Measurements from ENCODE around the gene CCDC185. TPM values are rescaled to one million over a fixed set of nuclear protein-coding genes. Genes with fewer than 3 reads are reported as not detected.

Gene CCDC185
- total and polyA plus RNA-seq, 2 of the 13 experiments (the other 11 are each of a cell fraction or from before 2014, with no cell fraction given) = not detected

- Histone ChIP-seq H2AFZ (ENCODE audit: low read length) (no peak overlapping the region), H3K9me3 (ENCODE audit: low read length) (no peaks in the 10 kb centered on the region), H3K4me3 (replicated peaks in 1 of 3; ENCODE audit: insufficient read depth in 1 of 3, low read depth in 2 of 3, low read length in 3 of 3) (no peak overlapping the region), H3K4me2 (ENCODE audit: low read depth, low read length) (peak overlapping the region; percentile 29; the same call in 1 of the 2 replicates), H3K4me1 (ENCODE audit: insufficient read depth, low read length) (peaks cover 32% of the 10 kb centered on the region), H3K9ac (ENCODE audit: insufficient read depth, low read depth, low read length) (no peak overlapping the region), H3K79me2 (ENCODE audit: insufficient read depth, low read length) (no peaks in the 10 kb centered on the region), H4K20me1 (ENCODE audit: insufficient read depth, low read length) (no peaks in the 10 kb centered on the region), H3K27me3 (ENCODE audit: control insufficient read depth in 1 of 2, insufficient read depth in 2 of 2, low read length in 2 of 2) (no peaks in the 10 kb centered on the region), H3K36me3 (replicated peaks in 1 of 2; ENCODE audit: control insufficient read depth in 1 of 2, insufficient read depth in 2 of 2, low read length in 2 of 2) (no peaks in the 10 kb centered on the region), H3K27ac (ENCODE audit: extremely low read length, insufficient read depth, low read length) (no peak overlapping the region)
- CTCF ChIA-PET (ENCODE audit: low intra/inter-chr PET ratio, low total read pairs) = no interaction called here
- TF ChIP-seq ZNF629 (CRISPR knock-in tag; conservative IDR thresholded peaks at IDR 0.05) (peak; percentile 64), SPEN (CRISPR knock-in tag; IDR thresholded peaks at IDR 0.05; ENCODE audit: low read depth) (no peak), TCF7 (IDR thresholded peaks at IDR 0.05; ENCODE audit: low read depth) (0 out of 2 replicates have a peak, but pooled peaks have one; percentile 13), ZNF225 (CRISPR knock-in tag; IDR thresholded peaks at IDR 0.05) (no peak), FOXJ3 (CRISPR knock-in tag; IDR thresholded peaks at IDR 0.05; ENCODE audit: borderline replicate concordance) (no peak), DNMT3B (CRISPR knock-in tag; conservative IDR thresholded peaks at IDR 0.05) (no peak), FOXA3 (CRISPR knock-in tag; IDR thresholded peaks at IDR 0.05) (0 out of 2 replicates have a peak, but pooled peaks have one; percentile 7)
- TF ChIP-seq, protein P1, sequence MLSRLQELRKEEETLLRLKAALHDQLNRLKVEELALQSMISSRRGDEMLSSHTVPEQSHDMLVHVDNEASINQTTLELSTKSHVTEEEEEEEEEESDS (CRISPR knock-in tag; IDR thresholded peaks at IDR 0.05; ENCODE audit: borderline replicate concordance) = no peak
- no TSS peak for BruUV-seq (replicated peaks)
- no peak for DNase-seq (ENCODE audit: low spot score)
- 22% methylated on average over 9 of the region's 10 CpGs for WGBS (ENCODE audit: low lambda C conversion rate)
- in situ Hi-C loops (cut with HindIII; ENCODE audit: extremely low pct_ligation_motif_present, low pct_unique_long_range_greater_than_20kb) = no loop called here
- ATAC-seq = peak; percentile 35; the same call in 1 of the 3 replicates
- POLR2A ChIA-PET = no interaction called here
- FAIRE-seq = no peak
- intact Hi-C loops (cut with micrococcal nuclease; ENCODE audit: unreplicated experiment) = loop anchor here (5.0 kb wide), 1 partner anchor 1357 kb away; no protein-coding TSS in a partner anchor
Observed at GRCh38 chr1:223419561-223419960, 26.3 kb downstream of the CCDC185 start.

DNA sequence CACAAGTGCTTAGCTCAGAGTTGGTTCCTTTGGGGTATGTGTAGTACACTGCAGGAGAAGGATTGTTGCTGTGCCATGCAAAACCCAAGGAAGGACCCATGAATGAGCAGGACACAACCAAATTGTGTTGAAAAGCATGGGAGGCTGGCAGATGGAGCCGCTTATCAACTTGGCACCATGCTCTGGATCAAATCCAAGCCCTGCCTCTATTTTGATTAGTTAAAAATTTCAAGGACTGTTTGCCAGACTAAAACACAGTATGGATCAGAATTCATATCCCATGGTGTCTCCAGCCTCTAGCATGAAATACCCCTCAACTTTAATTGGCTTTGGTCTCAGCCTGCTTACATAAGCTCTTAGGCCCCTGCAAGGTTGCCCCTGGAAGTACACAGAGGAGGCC, 27.8 kb downstream of the CCDC185 start:
- Histone ChIP-seq H3K4me1 (ENCODE audit: insufficient read depth, low read length) (peaks cover 32% of the 10 kb centered on the region), H3K9ac (ENCODE audit: insufficient read depth, low read depth, low read length) (no peak overlapping the region), H3K36me3 (replicated peaks in 1 of 2; ENCODE audit: control insufficient read depth in 1 of 2, insufficient read depth in 2 of 2, low read length in 2 of 2) (no peaks in the 10 kb centered on the region), H2AFZ (ENCODE audit: low read length) (no peak overlapping the region), H3K27me3 (ENCODE audit: control insufficient read depth in 1 of 2, insufficient read depth in 2 of 2, low read length in 2 of 2) (no peaks in the 10 kb centered on the region), H3K9me3 (ENCODE audit: low read length) (no peaks in the 10 kb centered on the region), H3K4me3 (replicated peaks in 1 of 3; ENCODE audit: insufficient read depth in 1 of 3, low read depth in 2 of 3, low read length in 3 of 3) (no peak overlapping the region), H3K79me2 (ENCODE audit: insufficient read depth, low read length) (no peaks in the 10 kb centered on the region), H4K20me1 (ENCODE audit: insufficient read depth, low read length) (no peaks in the 10 kb centered on the region), H3K4me2 (ENCODE audit: low read depth, low read length) (no peak overlapping the region), H3K27ac (ENCODE audit: extremely low read length, insufficient read depth, low read length) (no peak overlapping the region)
- ChIA-PET POLR2A (no interaction called here), CTCF (ENCODE audit: low intra/inter-chr PET ratio, low total read pairs) (no interaction called here)
- no peak for DNase-seq (ENCODE audit: low spot score)
- no TSS peak for BruUV-seq (replicated peaks)
- no peak for FAIRE-seq
- intact Hi-C loops (cut with micrococcal nuclease; ENCODE audit: unreplicated experiment) = no loop called here
- WGBS (ENCODE audit: low lambda C conversion rate) = 36% methylated on average over 1 of the region's 1 CpG
- in situ Hi-C loops (cut with HindIII; ENCODE audit: extremely low pct_ligation_motif_present, low pct_unique_long_range_greater_than_20kb) = no loop called here
- no peak for ATAC-seq
- TF ChIP-seq BRF2 (CRISPR knock-in tag; IDR thresholded peaks at IDR 0.05) (no peak), ZMAT3 (CRISPR knock-in tag; conservative IDR thresholded peaks at IDR 0.05) (no peak), ZNF124 (CRISPR knock-in tag; IDR thresholded peaks at IDR 0.05) (no peak), ZBTB1 (CRISPR knock-in tag; IDR thresholded peaks at IDR 0.05; ENCODE audit: borderline replicate concordance) (no peak), ZC3H4 (CRISPR knock-in tag; IDR thresholded peaks at IDR 0.05; ENCODE audit: borderline replicate concordance) (no peak), FOSL1 (CRISPR knock-in tag; IDR thresholded peaks at IDR 0.05; ENCODE audit: borderline replicate concordance) (no peak), RORA (CRISPR knock-in tag; IDR thresholded peaks at IDR 0.05) (no peak), ZNF562 (CRISPR knock-in tag; IDR thresholded peaks at IDR 0.05; ENCODE audit: borderline replicate concordance) (no peak), ZFP36L1 (CRISPR knock-in tag; IDR thresholded peaks at IDR 0.05) (no peak), NR2C2 (CRISPR knock-in tag; IDR thresholded peaks at IDR 0.05; ENCODE audit: borderline replicate concordance) (no peak), ATRX (CRISPR knock-in tag; IDR thresholded peaks at IDR 0.05; ENCODE audit: borderline replicate concordance) (no peak), ZMYM4 (CRISPR knock-in tag; IDR thresholded peaks at IDR 0.05) (no peak)

All from HepG2 (cell line).